HepG2 (cell line): ENCODE results near the gene NOTO. TPM values are rescaled to one million over a fixed set of nuclear protein-coding genes. Genes with fewer than 3 reads are reported as not detected.

Source experiments
- ATM ChIP-seq: fragments of 450-650 bp; IDR thresholded peaks from 2 replicates; pipeline ENCODE4 v1.7.1; 2017; ENCODE audit warnings: mild to moderate bottlenecking, borderline replicate concordance
- BRF2 ChIP-seq: sonication (generic); formaldehyde crosslinking; IDR thresholded peaks from 2 replicates; pipeline ENCODE4 v1.8.1; 2022; ENCODE audit warnings: mild to moderate bottlenecking, missing genetic modification reagents
- EED ChIP-seq: sonication (generic); formaldehyde crosslinking; IDR thresholded peaks from 2 replicates; pipeline ENCODE4 v1.5.0; 2020; ENCODE audit warnings: mild to moderate bottlenecking, missing genetic modification reagents
- HNF4G ChIP-seq, 2 experiments: sonication (generic) in 1 of 2; formaldehyde crosslinking in 1 of 2; IDR thresholded peaks; 2 replicates each; pipeline versions ENCODE4 v1.4.0 to v1.6.1; 2011 to 2020; ENCODE audit warnings: borderline replicate concordance in 2 of 2, low read depth in 2 of 2, mild to moderate bottlenecking in 2 of 2, low read length in 1 of 2, missing genetic modification reagents in 1 of 2, moderate library complexity in 1 of 2
- RBFOX2 ChIP-seq: fragments of 200-400 bp; formaldehyde crosslinking; IDR thresholded peaks from 2 replicates; pipeline ENCODE4 v1.6.1; 2017; ENCODE audit warnings: low read depth, mild to moderate bottlenecking, low read length
- SAFB2 ChIP-seq: sonication (generic); formaldehyde crosslinking; IDR thresholded peaks from 2 replicates; pipeline ENCODE4 v1.5.1; 2020; ENCODE audit warnings: missing genetic modification reagents, low read depth, mild to moderate bottlenecking, borderline replicate concordance
- SMAD3 ChIP-seq: sonication (generic); formaldehyde crosslinking; IDR thresholded peaks from 2 replicates; pipeline ENCODE4 v1.4.0; 2020; ENCODE audit warnings: missing genetic modification reagents
- TOE1 ChIP-seq: sonication (generic); formaldehyde crosslinking; IDR thresholded peaks from 2 replicates; pipeline ENCODE4 v1.4.0; 2020; ENCODE audit warnings: mild to moderate bottlenecking, missing genetic modification reagents
- ZMYM3 ChIP-seq: sonication (generic); formaldehyde crosslinking; IDR thresholded peaks from 2 replicates; pipeline ENCODE4 v1.5.1; 2020; ENCODE audit warnings: mild to moderate bottlenecking, missing genetic modification reagents
- ZNF225 ChIP-seq: sonication (generic); formaldehyde crosslinking; IDR thresholded peaks from 2 replicates; pipeline ENCODE4 v1.4.0; 2020; ENCODE audit warnings: mild to moderate bottlenecking, missing genetic modification reagents
- ZNF44 ChIP-seq: sonication (generic); formaldehyde crosslinking; IDR thresholded peaks from 2 replicates; pipeline ENCODE4 v1.5.1; 2020; ENCODE audit warnings: mild to moderate bottlenecking, missing genetic modification reagents
- ZNF550 ChIP-seq: sonication (generic); formaldehyde crosslinking; IDR thresholded peaks from 2 replicates; pipeline ENCODE4 v1.4.0; 2020; ENCODE audit warnings: mild to moderate bottlenecking, missing genetic modification reagents, borderline replicate concordance
- ZNF782 ChIP-seq: sonication (generic); formaldehyde crosslinking; IDR thresholded peaks from 2 replicates; pipeline ENCODE4 v1.4.0; 2020; ENCODE audit warnings: missing genetic modification reagents, mild to moderate bottlenecking, borderline replicate concordance
- ZSCAN21 ChIP-seq: sonication (generic); formaldehyde crosslinking; IDR thresholded peaks from 2 replicates; pipeline ENCODE4 v1.8.0; 2022; ENCODE audit warnings: mild to moderate bottlenecking, missing genetic modification reagents, moderate library complexity, borderline replicate concordance
- polyA plus RNA-seq, 8 experiments: library from polyadenylated mRNA; depleted of rRNA in 3 of 8; stranded (reverse) in 7 of 8; unstranded in 1 of 8; fragments of >200 nt; fragmentation: Illumina TruSeq in 4 of 8; extraction: Trizol in 4 of 8; gene quantifications; 2 replicates each; pipeline versions ENCODE4 v1.2.1 to v1.2.3, GENCODE V29; 2011 to 2016; ENCODE audit warnings: low read depth in 4 of 8, missing spikeins in 1 of 8, mixed read lengths in 1 of 8; ENCODE audit not compliant: insufficient read depth in 1 of 8
- total RNA-seq, 5 experiments: library from RNA; depleted of rRNA; stranded (reverse); fragments of >200 nt; fragmentation: Illumina TruSeq; extraction: Trizol; gene quantifications; 2 replicates each; pipeline ENCODE4 v1.2.3, GENCODE V29; 2016; ENCODE audit warnings: low read depth in 1 of 5
- TF ChIP-seq, protein P1 (sequence below): sonication (generic); formaldehyde crosslinking; IDR thresholded peaks from 2 replicates; pipeline ENCODE4 v1.4.0; 2020; ENCODE audit warnings: mild to moderate bottlenecking, missing genetic modification reagents
- TF ChIP-seq, protein P2 (sequence below), 2 experiments: sonication (generic) in 1 of 2; formaldehyde crosslinking in 1 of 2; IDR thresholded peaks; 2 replicates each; pipeline versions ENCODE4 v1.4.0 to v1.6.1; 2018 to 2020; ENCODE audit warnings: missing genetic modification reagents in 2 of 2, borderline replicate concordance in 1 of 2, low read depth in 1 of 2, mild to moderate bottlenecking in 1 of 2, missing biosample characterization in 1 of 2

The NOTO gene
- total and polyA plus RNA-seq, 2 of the 13 experiments (the other 11 are each of a cell fraction or from before 2014, with no cell fraction given) = not detected

DNA sequence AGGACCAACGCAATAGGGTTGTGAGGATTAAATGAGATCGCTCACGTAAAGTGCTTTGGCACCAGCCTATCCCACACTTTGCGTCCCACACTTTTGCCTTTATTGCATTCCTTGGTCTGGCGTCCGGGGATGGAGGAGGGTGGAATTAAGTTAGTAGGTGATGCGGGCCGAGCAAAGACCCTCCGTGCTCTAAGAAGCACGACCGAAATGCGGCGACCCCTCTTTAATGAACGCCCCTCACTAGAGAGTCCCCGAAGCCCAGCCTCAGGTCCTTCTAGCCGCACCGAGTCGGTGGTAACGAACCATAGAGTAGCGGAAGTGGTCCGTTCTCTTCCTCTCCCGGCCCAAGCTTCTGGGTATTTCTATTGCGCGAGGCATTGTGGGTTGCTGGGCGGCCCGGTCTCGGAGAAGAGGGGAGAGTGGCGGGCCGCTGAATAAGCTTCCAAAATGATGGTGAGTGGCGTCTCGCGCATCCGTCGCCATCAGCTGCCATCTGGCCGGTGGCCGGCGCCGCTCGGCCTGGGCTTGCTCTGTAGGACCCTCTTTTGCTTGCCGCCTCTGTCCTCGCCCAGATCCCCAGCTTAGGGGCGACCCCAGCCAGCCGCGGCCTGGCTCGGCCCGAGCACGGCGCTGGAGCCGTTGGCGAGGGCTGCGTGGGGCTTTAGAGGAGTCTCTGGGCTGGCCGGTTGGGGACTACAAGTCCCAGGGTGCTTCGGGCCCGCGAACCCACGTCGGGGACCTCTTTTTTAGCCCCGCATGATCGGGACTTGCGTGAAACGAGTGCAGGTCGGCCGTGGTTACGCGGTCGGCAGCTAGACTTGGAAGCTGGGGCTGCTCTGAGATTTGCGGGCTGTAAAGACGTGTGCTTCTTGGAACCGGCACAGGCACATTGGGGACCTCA is 31.8 kb downstream of the NOTO start, which contains the start of gene CCT7 (continued):
- TF ChIP-seq, protein P1, sequence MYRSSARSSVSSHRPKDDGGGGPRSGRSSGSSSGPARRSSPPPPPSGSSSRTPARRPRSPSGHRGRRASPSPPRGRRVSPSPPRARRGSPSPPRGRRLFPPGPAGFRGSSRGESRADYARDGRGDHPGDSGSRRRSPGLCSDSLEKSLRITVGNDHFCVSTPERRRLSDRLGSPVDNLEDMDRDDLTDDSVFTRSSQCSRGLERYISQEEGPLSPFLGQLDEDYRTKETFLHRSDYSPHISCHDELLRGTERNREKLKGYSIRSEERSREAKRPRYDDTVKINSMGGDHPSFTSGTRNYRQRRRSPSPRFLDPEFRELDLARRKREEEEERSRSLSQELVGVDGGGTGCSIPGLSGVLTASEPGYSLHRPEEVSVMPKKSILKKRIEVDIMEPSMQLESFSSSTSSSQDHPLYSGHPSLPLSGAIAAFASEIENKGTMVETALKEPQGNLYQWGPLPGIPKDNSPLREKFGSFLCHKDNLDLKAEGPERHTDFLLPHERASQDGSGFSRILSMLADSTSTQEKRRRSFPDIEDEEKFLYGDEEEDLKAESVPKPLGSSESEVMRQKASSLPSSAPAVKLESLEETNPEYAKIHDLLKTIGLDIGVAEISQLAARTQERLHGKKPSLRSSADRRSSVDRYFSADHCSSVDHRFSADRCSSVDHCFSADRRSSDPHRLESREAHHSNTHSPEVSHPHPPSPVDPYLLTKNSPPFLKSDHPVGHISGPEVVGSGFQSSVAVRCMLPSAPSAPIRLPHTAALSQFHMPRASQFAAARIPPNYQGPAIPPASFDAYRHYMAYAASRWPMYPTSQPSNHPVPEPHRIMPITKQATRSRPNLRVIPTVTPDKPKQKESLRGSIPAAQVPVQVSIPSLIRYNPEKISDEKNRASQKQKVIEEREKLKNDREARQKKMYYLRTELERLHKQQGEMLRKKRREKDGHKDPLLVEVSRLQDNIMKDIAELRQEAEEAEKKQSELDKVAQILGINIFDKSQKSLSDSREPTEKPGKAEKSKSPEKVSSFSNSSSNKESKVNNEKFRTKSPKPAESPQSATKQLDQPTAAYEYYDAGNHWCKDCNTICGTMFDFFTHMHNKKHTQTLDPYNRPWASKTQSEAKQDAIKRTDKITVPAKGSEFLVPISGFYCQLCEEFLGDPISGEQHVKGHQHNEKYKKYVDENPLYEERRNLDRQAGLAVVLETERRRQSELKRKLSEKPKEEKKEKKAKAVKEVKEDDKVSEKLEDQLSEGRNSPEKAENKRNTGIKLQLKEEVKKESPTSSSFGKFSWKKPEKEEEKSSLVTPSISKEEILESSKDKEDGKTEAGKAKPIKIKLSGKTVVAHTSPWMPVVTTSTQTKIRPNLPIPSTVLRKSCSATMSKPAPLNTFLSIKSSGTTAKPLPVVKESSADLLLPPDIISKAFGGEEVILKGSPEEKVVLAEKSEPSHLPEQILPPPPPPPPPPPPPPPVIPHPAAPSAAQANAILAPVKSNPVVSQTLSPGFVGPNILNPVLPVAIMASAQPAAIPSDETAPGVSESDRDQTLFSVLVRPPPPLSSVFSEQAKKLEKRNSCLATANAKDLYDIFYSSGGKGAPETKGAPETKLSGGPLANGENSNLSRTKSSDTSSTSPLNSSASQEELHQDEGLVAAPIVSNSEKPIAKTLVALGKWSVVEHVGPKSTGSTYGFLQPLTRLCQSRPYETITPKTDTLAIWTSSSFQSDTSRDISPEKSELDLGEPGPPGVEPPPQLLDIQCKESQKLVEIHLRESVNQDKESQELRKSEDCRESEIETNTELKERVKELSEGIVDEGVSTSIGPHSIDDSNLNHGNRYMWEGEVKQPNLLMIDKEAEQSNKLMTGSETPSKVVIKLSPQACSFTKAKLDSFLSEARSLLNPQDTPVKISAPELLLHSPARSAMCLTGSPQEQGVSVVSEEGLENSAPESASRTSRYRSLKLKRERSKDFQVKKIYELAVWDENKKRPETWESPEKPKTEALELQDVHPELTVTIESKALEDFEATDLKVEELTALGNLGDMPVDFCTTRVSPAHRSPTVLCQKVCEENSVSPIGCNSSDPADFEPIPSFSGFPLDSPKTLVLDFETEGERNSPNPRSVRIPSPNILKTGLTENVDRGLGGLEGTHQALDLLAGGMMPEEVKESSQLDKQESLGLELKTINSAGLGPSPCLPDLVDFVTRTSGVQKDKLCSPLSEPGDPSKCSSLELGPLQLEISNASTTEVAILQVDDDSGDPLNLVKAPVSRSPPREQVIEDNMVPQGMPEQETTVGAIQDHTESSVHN (CRISPR knock-in tag) = peak; percentile 88; the same call in 1 of the 2 replicates
- TF ChIP-seq, protein P2, sequence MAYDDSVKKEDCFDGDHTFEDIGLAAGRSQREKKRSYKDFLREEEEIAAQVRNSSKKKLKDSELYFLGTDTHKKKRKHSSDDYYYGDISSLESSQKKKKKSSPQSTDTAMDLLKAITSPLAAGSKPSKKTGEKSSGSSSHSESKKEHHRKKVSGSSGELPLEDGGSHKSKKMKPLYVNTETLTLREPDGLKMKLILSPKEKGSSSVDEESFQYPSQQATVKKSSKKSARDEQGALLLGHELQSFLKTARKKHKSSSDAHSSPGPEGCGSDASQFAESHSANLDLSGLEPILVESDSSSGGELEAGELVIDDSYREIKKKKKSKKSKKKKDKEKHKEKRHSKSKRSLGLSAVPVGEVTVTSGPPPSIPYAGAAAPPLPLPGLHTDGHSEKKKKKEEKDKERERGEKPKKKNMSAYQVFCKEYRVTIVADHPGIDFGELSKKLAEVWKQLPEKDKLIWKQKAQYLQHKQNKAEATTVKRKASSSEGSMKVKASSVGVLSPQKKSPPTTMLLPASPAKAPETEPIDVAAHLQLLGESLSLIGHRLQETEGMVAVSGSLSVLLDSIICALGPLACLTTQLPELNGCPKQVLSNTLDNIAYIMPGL (CRISPR knock-in tag; IDR thresholded peaks at IDR 0.05; ENCODE audit: borderline replicate concordance in 1 of 2, low read depth in 1 of 2) = peak; percentile 77 to 93
- TF ChIP-seq SAFB2 (CRISPR knock-in tag) (peak; percentile 95), SMAD3 (CRISPR knock-in tag) (peak; percentile 89; the same call in 1 of the 2 replicates), EED (CRISPR knock-in tag) (0 out of 2 replicates have a peak, but pooled peaks have one; percentile 27), ZNF44 (CRISPR knock-in tag) (peak; percentile 84), HNF4G (IDR thresholded peaks at IDR 0.05; ENCODE audit: borderline replicate concordance, low read depth, low read length) (no peak), HNF4G (CRISPR knock-in tag; IDR thresholded peaks at IDR 0.05; ENCODE audit: borderline replicate concordance, low read depth) (peak; percentile 55; the same call in 1 of the 2 replicates), ZSCAN21 (peak; percentile 62; the same call in 1 of the 2 replicates), ZNF550 (CRISPR knock-in tag) (no peak), RBFOX2 (peak; percentile 96), BRF2 (CRISPR knock-in tag) (peak; percentile 57; the same call in 1 of the 2 replicates), ZNF782 (CRISPR knock-in tag) (peak; percentile 92; the same call in 1 of the 2 replicates), ZMYM3 (CRISPR knock-in tag) (0 out of 2 replicates have a peak, but pooled peaks have one; percentile 10), ATM (no peak), TOE1 (CRISPR knock-in tag) (no peak), ZNF225 (CRISPR knock-in tag) (peak; percentile 86; the same call in 1 of the 2 replicates)
